ENCODE data around the gene ANO3.

ANO3 gene

GRCh38 chr11:26558190-26558589 lies 226.3 kb downstream of the ANO3 start:
- H3K79me2 ChIP-seq (ENCODE audit: insufficient read depth, low read length): no peaks in the 10 kb centered on the region
- H3K4me2 ChIP-seq (ENCODE audit: low read depth, low read length, poor library complexity, severe bottlenecking): no peak overlapping the region
- no peaks in the 10 kb centered on the region for H3K9me3 ChIP-seq (ENCODE audit: insufficient read depth, low read depth, low read length)
- no peaks in the 10 kb centered on the region for H3F3A ChIP-seq (ENCODE audit: low read depth)
- TF ChIP-seq EZH2phosphoT487 (IDR thresholded peaks at IDR 0.05; ENCODE audit: borderline replicate concordance) (no peak), CTCF (conservative IDR thresholded peaks at IDR 0.05; ENCODE audit: low read length) (no peak)
- no peaks in the 10 kb centered on the region for H3K4me1 ChIP-seq (ENCODE audit: insufficient read depth, low read length, poor library complexity, severe bottlenecking)
- H3K27me3 ChIP-seq (ENCODE audit: insufficient read depth, low read length, poor library complexity, severe bottlenecking): no peaks in the 10 kb centered on the region
- H3K9me2 ChIP-seq (replicated peaks; ENCODE audit: low read depth, low read length): no peaks in the 10 kb centered on the region
- H2AFZ ChIP-seq (ENCODE audit: low read length): no peak overlapping the region
- no peaks in the 10 kb centered on the region for H3K36me3 ChIP-seq (ENCODE audit: insufficient read depth, low read length)
- H4K20me1 ChIP-seq (ENCODE audit: insufficient read depth, low read length, poor library complexity, severe bottlenecking): no peaks in the 10 kb centered on the region
- H3K4me3 ChIP-seq (ENCODE audit: low read length, poor library complexity, severe bottlenecking): no peak overlapping the region
- no peak overlapping the region for H3K9ac ChIP-seq (ENCODE audit: low read depth, low read length, poor library complexity, severe bottlenecking)

- Histone ChIP-seq H3K4me3 (ENCODE audit: low read length, poor library complexity, severe bottlenecking) (no peak overlapping the region), H2AFZ (ENCODE audit: low read length) (no peak overlapping the region), H3K9ac (ENCODE audit: low read depth, low read length, poor library complexity, severe bottlenecking) (no peak overlapping the region), H3K4me2 (ENCODE audit: low read depth, low read length, poor library complexity, severe bottlenecking) (no peak overlapping the region), H3K4me1 (ENCODE audit: insufficient read depth, low read length, poor library complexity, severe bottlenecking) (no peaks in the 10 kb centered on the region), H3K36me3 (ENCODE audit: insufficient read depth, low read length) (no peaks in the 10 kb centered on the region), H3F3A (ENCODE audit: low read depth) (no peaks in the 10 kb centered on the region), H3K9me3 (ENCODE audit: insufficient read depth, low read depth, low read length) (no peaks in the 10 kb centered on the region), H3K27me3 (ENCODE audit: insufficient read depth, low read length, poor library complexity, severe bottlenecking) (no peaks in the 10 kb centered on the region), H3K9me2 (replicated peaks; ENCODE audit: low read depth, low read length) (no peaks in the 10 kb centered on the region), H4K20me1 (ENCODE audit: insufficient read depth, low read length, poor library complexity, severe bottlenecking) (no peaks in the 10 kb centered on the region), H3K79me2 (ENCODE audit: insufficient read depth, low read length) (no peaks in the 10 kb centered on the region)
- TF ChIP-seq CTCF (conservative IDR thresholded peaks at IDR 0.05; ENCODE audit: low read length) (no peak), EZH2phosphoT487 (IDR thresholded peaks at IDR 0.05; ENCODE audit: borderline replicate concordance) (no peak)
Observed at GRCh38 chr11:26569646-26570045, 237.7 kb downstream of the ANO3 start.

- no peaks in the 10 kb centered on the region for H3K27me3 ChIP-seq (ENCODE audit: insufficient read depth, low read length, poor library complexity, severe bottlenecking)
- H3K4me1 ChIP-seq (ENCODE audit: insufficient read depth, low read length, poor library complexity, severe bottlenecking): no peaks in the 10 kb centered on the region
- H3K9me2 ChIP-seq (replicated peaks; ENCODE audit: low read depth, low read length): no peaks in the 10 kb centered on the region
- TF ChIP-seq EZH2phosphoT487 (IDR thresholded peaks at IDR 0.05; ENCODE audit: borderline replicate concordance) (no peak), CTCF (conservative IDR thresholded peaks at IDR 0.05; ENCODE audit: low read length) (no peak)
- H3K36me3 ChIP-seq (ENCODE audit: insufficient read depth, low read length): no peaks in the 10 kb centered on the region
- no peak within 1 kb of the TSS for H3K4me2 ChIP-seq (ENCODE audit: low read depth, low read length, poor library complexity, severe bottlenecking)
- H3K9ac ChIP-seq (ENCODE audit: low read depth, low read length, poor library complexity, severe bottlenecking): no peak within 1 kb of the TSS
- H2AFZ ChIP-seq (ENCODE audit: low read length): no peak within 1 kb of the TSS
- H4K20me1 ChIP-seq (ENCODE audit: insufficient read depth, low read length, poor library complexity, severe bottlenecking): no peaks in the 10 kb centered on the region
- no peak within 1 kb of the TSS for H3K4me3 ChIP-seq (ENCODE audit: low read length, poor library complexity, severe bottlenecking)
- H3K9me3 ChIP-seq (ENCODE audit: insufficient read depth, low read depth, low read length): no peaks in the 10 kb centered on the region
- no peaks in the 10 kb centered on the region for H3F3A ChIP-seq (ENCODE audit: low read depth)
- H3K79me2 ChIP-seq (ENCODE audit: insufficient read depth, low read length): no peaks in the 10 kb centered on the region
Observed at GRCh38 chr11:26571861-26572654, 240.1 kb downstream of the ANO3 start, which contains the start of gene MUC15. Gene MUC15, minus strand, starts transcription at chr11:26572263. Its CDS starts 5,169 bp downstream, at chr11:26567094.
